Fibroblast of skin of right biceps (primary cell): Measurements from ENCODE around the gene ABLIM1.

Experiments used
- DNase-seq: peaks from one replicate; pipeline ENCODE4 v3.0.0-alpha.2; 2013

ABLIM1 gene

GRCh38 chr10:114679552-114679951 is 21.5 kb upstream of the ABLIM1 start:
- no peak for DNase-seq

GRCh38 chr10:114678820-114679219 is 20.7 kb upstream of the ABLIM1 start:
- DNase-seq: no peak

- no peak for DNase-seq
These were observed 20.3 kb upstream of the ABLIM1 start for GRCh38 chr10:114678336-114678735.

GRCh38 chr10:114674346-114674745 is 16.3 kb upstream of the ABLIM1 start:
- no peak for DNase-seq

GRCh38 chr10:114669648-114670047 is 11.6 kb upstream of the ABLIM1 start:
- no peak for DNase-seq

- no peak for DNase-seq
These were observed 10.5 kb upstream of the ABLIM1 start for GRCh38 chr10:114668375-114669080.

- no peak for DNase-seq
These were observed 7.8 kb upstream of the ABLIM1 start for GRCh38 chr10:114665873-114666272.

GRCh38 chr10:114665406-114665805 is 7.3 kb upstream of the ABLIM1 start:
- DNase-seq: no peak

GRCh38 chr10:114664127-114664526 is 6.1 kb upstream of the ABLIM1 start:
- DNase-seq: no peak

GRCh38 chr10:114663626-114664025 is 5.6 kb upstream of the ABLIM1 start:
- no peak for DNase-seq

- no peak for DNase-seq
These were observed 4.7 kb upstream of the ABLIM1 start for GRCh38 chr10:114662646-114663217.

GRCh38 chr10:114661212-114661880 is 3.3 kb upstream of the ABLIM1 start:
- no peak for DNase-seq

- DNase-seq: no peak
These were observed 2.4 kb downstream of the ABLIM1 start for GRCh38 chr10:114655671-114656070.

GRCh38 chr10:114654822-114655575 is 3.1 kb downstream of the ABLIM1 start:
- DNase-seq: no peak

GRCh38 chr10:114653926-114654325 is 4.1 kb downstream of the ABLIM1 start:
- DNase-seq: no peak

GRCh38 chr10:114652402-114653368 is 5.4 kb downstream of the ABLIM1 start:
- no peak for DNase-seq

- no peak for DNase-seq
These were observed 7.2 kb downstream of the ABLIM1 start for GRCh38 chr10:114650831-114651230.

- no peak for DNase-seq
These were observed 7.8 kb downstream of the ABLIM1 start for GRCh38 chr10:114650266-114650665.

- DNase-seq: no peak
These were observed 8.7 kb downstream of the ABLIM1 start for GRCh38 chr10:114649217-114649903.

- peak; percentile 91 for DNase-seq
These were observed 9.7 kb downstream of the ABLIM1 start for GRCh38 chr10:114648368-114648767.

- DNase-seq: no peak
These were observed 10.4 kb downstream of the ABLIM1 start for GRCh38 chr10:114647545-114648138.
